Right lobe of liver (tissue), 4 donors: ENCODE measurements around the gene MMS22L.

ENCODE experiments used
- CTCF ChIP-seq, 4 donors: fragments of 200-600 bp in 3 of 4; fragments of 450-650 bp in 1 of 4; IDR thresholded peaks; one replicate each; pipeline versions ENCODE4 v1.5.1 to v1.8.0; 2016 to 2022; ENCODE audit warnings: antibody characterized with exemption in 4 of 4, mild to moderate bottlenecking in 2 of 4
- POLR2A ChIP-seq: fragments of 450-650 bp; IDR thresholded peaks from one replicate; pipeline ENCODE4 v1.6.1; 2017; ENCODE audit warnings: antibody characterized with exemption, mild to moderate bottlenecking
- donor health status: DM: no; HTN: no; CAD: no.
- donor health status: DM: no; HTN: no; CAD: no.
- donor health status: DM: no; HTN: yes; CAD: no.

- TF ChIP-seq CTCF (IDR thresholded peaks at IDR 0.05) (no peak), POLR2A (no peak)
These were observed 129.0 kb downstream of the MMS22L start for GRCh38 chr6:97154015-97154414.
